IMR-90 (cell line): ENCODE data around the gene STARD8. TPM values are rescaled to one million over a fixed set of nuclear protein-coding genes. Genes with fewer than 3 reads are reported as not detected.

Experiments used
- ATAC-seq: fragments of 200-7000 bp; cut with Tn5 transposase; 2 replicates; pipeline ENCODE4 v1.9.1; 2020; ENCODE audit warnings: low read depth, mild to moderate bottlenecking, moderate library complexity
- BruUV-seq: library from RNA; stranded (reverse); fragments of 400-500 nt; replicated peaks from 2 replicates; lab custom pipeline; 2021; lab: Mats Ljungman, UMichigan
- CTCF ChIA-PET: fragments of 300-600 bp; formaldehyde crosslinking; extraction: SDS; loops from one replicate; lab custom pipeline; 2021; ENCODE audit warnings: antibody characterized with exemption; lab: Yijun Ruan, JAX
- POLR2A ChIA-PET: fragments of 300-600 bp; sonication (Branson Sonifier 250); formaldehyde crosslinking; loops from one replicate; lab custom pipeline; 2022; ENCODE audit warnings: antibody characterized with exemption; ENCODE audit not compliant: unreplicated experiment; lab: Charles Lee
- DNase-seq: peaks from one replicate; pipeline ENCODE4 v3.0.0; 2013
- H2AFZ ChIP-seq: replicated peaks from 2 replicates; pipeline ENCODE3; 2013; ENCODE audit warnings: low read length, mild to moderate bottlenecking; ENCODE audit not compliant: poor library complexity
- H2AK5ac ChIP-seq: 2 replicates; pipeline ENCODE4 v1.6.1; 2013; ENCODE audit warnings: low read depth, low read length, inconsistent platforms
- H2AK9ac ChIP-seq: replicated peaks from 2 replicates; pipeline ENCODE3; 2013; ENCODE audit warnings: mild to moderate bottlenecking, low read depth, low read length, moderate library complexity; ENCODE audit not compliant: poor library complexity
- H2BK120ac ChIP-seq: 2 replicates; pipeline ENCODE4 v1.6.1; 2013; ENCODE audit warnings: low read depth, low read length, inconsistent platforms
- H2BK15ac ChIP-seq: 3 replicates; pipeline ENCODE4 v1.6.1; 2013; ENCODE audit warnings: low read depth, low read length, inconsistent platforms
- H2BK20ac ChIP-seq: 2 replicates; pipeline ENCODE4 v1.6.1; 2013; ENCODE audit warnings: low read depth, mild to moderate bottlenecking, inconsistent platforms, low read length, moderate library complexity
- H2BK5ac ChIP-seq: 2 replicates; pipeline ENCODE4 v1.6.1; 2013; ENCODE audit warnings: mild to moderate bottlenecking, low read depth, low read length, inconsistent platforms; ENCODE audit not compliant: poor library complexity, severe bottlenecking
- H3K14ac ChIP-seq: replicated peaks from 2 replicates; pipeline ENCODE4 v1.6.1; 2013; ENCODE audit warnings: low read depth, low read length, inconsistent platforms
- H3K18ac ChIP-seq: 2 replicates; pipeline ENCODE4 v1.6.1; 2013; ENCODE audit warnings: low read depth, low read length, control low read depth
- H3K23ac ChIP-seq: 2 replicates; pipeline ENCODE4 v1.6.1; 2013; ENCODE audit warnings: low read depth, low read length, inconsistent platforms
- H3K27ac ChIP-seq: 2 replicates; pipeline ENCODE4 v1.5.1; 2013; ENCODE audit warnings: mild to moderate bottlenecking, control low read depth, low read length; ENCODE audit not compliant: insufficient read depth
- H3K27me3 ChIP-seq: 2 replicates; pipeline ENCODE4 v1.6.1; 2013; ENCODE audit warnings: low read length; ENCODE audit not compliant: control insufficient read depth, insufficient read depth
- H3K36me3 ChIP-seq: 2 replicates; pipeline ENCODE4 v1.6.1; 2013; ENCODE audit warnings: low read length, mixed read lengths; ENCODE audit not compliant: control insufficient read depth, insufficient read depth
- H3K4ac ChIP-seq: 2 replicates; pipeline ENCODE4 v1.6.1; 2013; ENCODE audit warnings: low read depth, low read length, inconsistent platforms
- H3K4me1 ChIP-seq: 2 replicates; pipeline ENCODE4 v1.6.1; 2013; ENCODE audit warnings: low read length, mixed read lengths; ENCODE audit not compliant: control insufficient read depth, insufficient read depth
- H3K4me2 ChIP-seq: 2 replicates; pipeline ENCODE4 v1.6.1; 2013; ENCODE audit warnings: low read depth, mild to moderate bottlenecking, control low read depth, low read length, moderate library complexity
- H3K4me3 ChIP-seq: 2 replicates; pipeline ENCODE4 v1.5.1; 2013; ENCODE audit warnings: low read depth, mild to moderate bottlenecking, control low read depth, low read length, moderate library complexity; ENCODE audit not compliant: insufficient read depth
- H3K56ac ChIP-seq: 2 replicates; pipeline ENCODE4 v1.6.1; 2013; ENCODE audit warnings: low read length, inconsistent platforms; ENCODE audit not compliant: insufficient read depth; ENCODE audit errors: extremely low read depth
- H3K79me1 ChIP-seq, 2 experiments: 2 replicates each; pipeline ENCODE4 v1.6.1; 2013; ENCODE audit warnings: low read length in 2 of 2, inconsistent platforms in 1 of 2, low read depth in 1 of 2
- H3K9ac ChIP-seq: 2 replicates; pipeline ENCODE4 v1.6.1; 2013; ENCODE audit warnings: low read depth, low read length, control low read depth
- H3K9me1 ChIP-seq: 2 replicates; pipeline ENCODE4 v1.6.1; 2013; ENCODE audit warnings: low read length, inconsistent platforms; ENCODE audit not compliant: insufficient read depth
- H3K9me3 ChIP-seq: 2 replicates; pipeline ENCODE4 v1.6.1; 2013; ENCODE audit warnings: low read length; ENCODE audit not compliant: control insufficient read depth, insufficient read depth
- H4K20me1 ChIP-seq: 2 replicates; pipeline ENCODE4 v1.6.1; 2013; ENCODE audit warnings: low read length, inconsistent platforms; ENCODE audit not compliant: insufficient read depth
- H4K5ac ChIP-seq: 2 replicates; pipeline ENCODE4 v1.6.1; 2013; ENCODE audit warnings: mild to moderate bottlenecking, low read depth, low read length, control low read depth
- H4K8ac ChIP-seq, 2 experiments: 2 replicates each; pipeline ENCODE4 v1.6.1; 2013; ENCODE audit warnings: low read depth in 2 of 2, low read length in 2 of 2, control low read depth in 1 of 2, inconsistent platforms in 1 of 2
- H4K91ac ChIP-seq: 2 replicates; pipeline ENCODE4 v1.6.1; 2013; ENCODE audit warnings: low read depth, low read length, inconsistent platforms; ENCODE audit not compliant: insufficient read depth
- BHLHE40 ChIP-seq: fragments of 150-350 bp; IDR thresholded peaks from 2 replicates; pipeline ENCODE4 v1.6.1; 2016; ENCODE audit warnings: mild to moderate bottlenecking, low read depth, low read length
- CHD1 ChIP-seq: IDR thresholded peaks from 2 replicates; pipeline ENCODE4 v1.6.1; 2012; ENCODE audit warnings: low read depth, low read length, improper control_type of control experiment
- MAZ ChIP-seq: IDR thresholded peaks from 2 replicates; pipeline ENCODE4 v1.6.1; 2012; ENCODE audit warnings: low read depth, mild to moderate bottlenecking, low read length, improper control_type of control experiment, moderate library complexity, borderline replicate concordance
- MXI1 ChIP-seq: IDR thresholded peaks from 2 replicates; pipeline ENCODE4 v1.6.1; 2012; ENCODE audit warnings: low read depth, mild to moderate bottlenecking, low read length, moderate library complexity, borderline replicate concordance
- NFE2L2 ChIP-seq: fragments of 150-350 bp; IDR thresholded peaks from 2 replicates; pipeline ENCODE4 v1.6.1; 2016; ENCODE audit warnings: low read depth, mild to moderate bottlenecking, low read length
- SMC3 ChIP-seq: fragments of 150-350 bp; IDR thresholded peaks from 2 replicates; pipeline ENCODE4 v1.6.1; 2016; ENCODE audit warnings: low read depth, mild to moderate bottlenecking, antibody characterized with exemption, low read length, moderate library complexity
- WGBS, 2 experiments: methylation state at CpG; one replicate each; pipeline versions ENCODE4 v1.1.5 to v1.1.7; 2013; ENCODE audit warnings: missing lambda C conversion rate in 2 of 2; ENCODE audit not compliant: insufficient read length in 1 of 2; ENCODE audit errors: extremely low coverage in 2 of 2; 5-methylcytosine and 5-hydroxymethylcytosine counted together
- dilution Hi-C: fragments of 300-500 bp; cut with HindIII; formaldehyde crosslinking; loops from one replicate; pipeline ENCODE4 v1.14.3; 2018; ENCODE audit warnings: low sequenced_read_pairs; ENCODE audit not compliant: unreplicated experiment
- in situ Hi-C: fragments of 300-500 bp; cut with MboI; formaldehyde crosslinking; loops from 3 replicates; pipeline ENCODE4 v1.14.3; 2019; ENCODE audit warnings: low sequenced_read_pairs, inconsistent platforms, mixed read lengths
- intact Hi-C: fragments of 100-400 bp; cut with micrococcal nuclease; formaldehyde crosslinking; loops from 2 replicates; pipeline ENCODE4 v1.10.0; 2022
- polyA plus RNA-seq, 3 experiments: library from polyadenylated mRNA; depleted of rRNA; stranded (reverse); fragments of >200 nt; gene quantifications; 2 replicates each; pipeline ENCODE4 v1.2.3, GENCODE V29; 2012; ENCODE audit warnings: low replicate concordance in 1 of 3
- total RNA-seq: library from RNA; depleted of rRNA; stranded (reverse); fragments of >200 nt; gene quantifications from 2 replicates; pipeline ENCODE4 v1.2.3, GENCODE V29; 2012
- TF ChIP-seq, protein P1 (sequence below): fragments of 150-350 bp; IDR thresholded peaks from 2 replicates; pipeline ENCODE4 v1.6.1; 2016; ENCODE audit warnings: low read depth, mild to moderate bottlenecking, low read length, moderate library complexity, borderline replicate concordance

The STARD8 gene
- total and polyA plus RNA-seq, 2 of the 4 experiments (the other 2 are of a cell fraction): 1.6 to 2.3 TPM

DNA sequence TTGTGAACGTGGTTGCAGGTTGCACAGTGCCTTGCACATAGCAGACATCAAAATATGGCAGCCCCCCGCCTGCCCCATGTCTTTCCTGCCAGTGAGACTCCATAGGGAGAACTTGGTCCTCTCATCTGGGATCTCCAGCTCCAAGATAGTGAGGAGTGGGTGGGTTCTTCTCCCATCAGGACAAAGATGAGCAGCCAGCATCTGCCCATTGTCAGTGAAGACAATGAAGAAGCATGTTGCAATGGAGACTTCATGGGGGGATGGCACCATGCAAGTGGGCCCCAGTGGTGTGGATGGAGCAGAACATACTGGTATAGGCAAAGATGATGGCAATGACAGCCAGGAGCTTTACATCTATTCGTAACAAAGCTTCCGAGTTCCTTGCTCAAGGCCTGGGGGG is 80.2 kb downstream of the STARD8 start:
- WGBS, 2 experiments: no CpG with 5 or more reads among the region's 4 CpGs
- no peak overlapping the region for H4K5ac ChIP-seq
- dilution Hi-C loops (no loop called here), intact Hi-C loops (no loop called here), in situ Hi-C loops (no loop called here)
- no peak overlapping the region for H4K8ac ChIP-seq
- no peak overlapping the region for H3K14ac ChIP-seq
- H2BK15ac ChIP-seq: no peak overlapping the region
- 0 out of 2 replicates have a peak, but pooled peaks cover 3% of the 10 kb centered on the region for H3K9me1 ChIP-seq
- no peak overlapping the region for H3K4ac ChIP-seq
- no peaks in the 10 kb centered on the region for H3K9me3 ChIP-seq
- no peaks in the 10 kb centered on the region for H4K20me1 ChIP-seq
- H3K4me1 ChIP-seq: no peaks in the 10 kb centered on the region
- no peak overlapping the region for H3K23ac ChIP-seq
- H3K56ac ChIP-seq: no peak overlapping the region
- H3K9ac ChIP-seq: no peak overlapping the region
- H3K27ac ChIP-seq: no peak overlapping the region
- H3K4me3 ChIP-seq: no peak overlapping the region
- ChIA-PET POLR2A (no interaction called here), CTCF (no interaction called here)
- H2BK20ac ChIP-seq: no peak overlapping the region
- H3K18ac ChIP-seq: no peak overlapping the region
- no peak overlapping the region for H4K91ac ChIP-seq
- H2BK120ac ChIP-seq: no peak overlapping the region
- H3K36me3 ChIP-seq: no peaks in the 10 kb centered on the region
- H3K4me2 ChIP-seq: no peak overlapping the region
- no peaks in the 10 kb centered on the region for H3K79me1 ChIP-seq
- H2AK9ac ChIP-seq: no peak overlapping the region
- no peak overlapping the region for H2AK5ac ChIP-seq
- DNase-seq (no peak), ATAC-seq (no peak)
- TF ChIP-seq BHLHE40: no peak
- TF ChIP-seq CHD1: no peak
- no peak for TF ChIP-seq MAZ
- TF ChIP-seq, protein P1, sequence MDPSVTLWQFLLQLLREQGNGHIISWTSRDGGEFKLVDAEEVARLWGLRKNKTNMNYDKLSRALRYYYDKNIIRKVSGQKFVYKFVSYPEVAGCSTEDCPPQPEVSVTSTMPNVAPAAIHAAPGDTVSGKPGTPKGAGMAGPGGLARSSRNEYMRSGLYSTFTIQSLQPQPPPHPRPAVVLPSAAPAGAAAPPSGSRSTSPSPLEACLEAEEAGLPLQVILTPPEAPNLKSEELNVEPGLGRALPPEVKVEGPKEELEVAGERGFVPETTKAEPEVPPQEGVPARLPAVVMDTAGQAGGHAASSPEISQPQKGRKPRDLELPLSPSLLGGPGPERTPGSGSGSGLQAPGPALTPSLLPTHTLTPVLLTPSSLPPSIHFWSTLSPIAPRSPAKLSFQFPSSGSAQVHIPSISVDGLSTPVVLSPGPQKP: no peak
- TF ChIP-seq MXI1: no peak
- TF ChIP-seq NFE2L2: no peak
- TF ChIP-seq SMC3: no peak
- no peak overlapping the region for H2AFZ ChIP-seq
- no TSS peak for BruUV-seq
- H2BK5ac ChIP-seq: no peak overlapping the region
- H3K27me3 ChIP-seq: peaks cover 18% of the 10 kb centered on the region
